Duodenal mucosa (tissue), 2 donors: ENCODE measurements around the gene ESPL1.
"Not testable (repeated sequence)": the region's sequence is repeated elsewhere in the genome, so short reads cannot be mapped to it uniquely, and the experiment has no call there.

Source experiments
- H3K27ac ChIP-seq: one replicate; pipeline ENCODE4 v1.7.0; 2013; ENCODE audit warnings: low read depth, low read length
- H3K27me3 ChIP-seq, 2 donors: one replicate each; pipeline ENCODE4 v1.7.0; 2013; ENCODE audit warnings: low read length in 2 of 2, control low read depth in 1 of 2; ENCODE audit not compliant: insufficient read depth in 2 of 2, control insufficient read depth in 1 of 2
- H3K36me3 ChIP-seq, 2 donors: one replicate each; pipeline ENCODE4 v1.7.0; 2013; ENCODE audit warnings: low read length in 2 of 2, control low read depth in 1 of 2; ENCODE audit not compliant: insufficient read depth in 2 of 2, control insufficient read depth in 1 of 2
- H3K4me1 ChIP-seq, 2 donors: one replicate each; pipeline ENCODE4 v1.7.0; 2013; ENCODE audit warnings: low read length in 2 of 2, control low read depth in 1 of 2; ENCODE audit not compliant: insufficient read depth in 2 of 2, control insufficient read depth in 1 of 2
- H3K4me3 ChIP-seq, 2 donors: one replicate each; pipeline ENCODE4 v1.7.0; 2013; ENCODE audit warnings: low read length in 2 of 2, low read depth in 1 of 2
- H3K9ac ChIP-seq, 2 donors: one replicate each; pipeline ENCODE4 v1.7.0; 2013; ENCODE audit warnings: low read length in 2 of 2, low read depth in 1 of 2
- H3K9me3 ChIP-seq, 2 donors: one replicate each; pipeline ENCODE4 v1.7.0; 2013; ENCODE audit warnings: low read length in 2 of 2, control low read depth in 1 of 2; ENCODE audit not compliant: control insufficient read depth in 1 of 2

The ESPL1 gene

GRCh38 chr12:53286448-53286847 lies 18.3 kb downstream of the ESPL1 start:
- no peak overlapping the region for H3K4me3 ChIP-seq
- no peaks in the 10 kb centered on the region for H3K9me3 ChIP-seq
- no peak overlapping the region for H3K9ac ChIP-seq
- H3K36me3 ChIP-seq: peaks cover 7 to 40% of the 10 kb centered on the region in 2 donors
- no peaks in the 10 kb centered on the region for H3K4me1 ChIP-seq
- no peaks in the 10 kb centered on the region for H3K27me3 ChIP-seq
- no peak overlapping the region for H3K27ac ChIP-seq

DNA sequence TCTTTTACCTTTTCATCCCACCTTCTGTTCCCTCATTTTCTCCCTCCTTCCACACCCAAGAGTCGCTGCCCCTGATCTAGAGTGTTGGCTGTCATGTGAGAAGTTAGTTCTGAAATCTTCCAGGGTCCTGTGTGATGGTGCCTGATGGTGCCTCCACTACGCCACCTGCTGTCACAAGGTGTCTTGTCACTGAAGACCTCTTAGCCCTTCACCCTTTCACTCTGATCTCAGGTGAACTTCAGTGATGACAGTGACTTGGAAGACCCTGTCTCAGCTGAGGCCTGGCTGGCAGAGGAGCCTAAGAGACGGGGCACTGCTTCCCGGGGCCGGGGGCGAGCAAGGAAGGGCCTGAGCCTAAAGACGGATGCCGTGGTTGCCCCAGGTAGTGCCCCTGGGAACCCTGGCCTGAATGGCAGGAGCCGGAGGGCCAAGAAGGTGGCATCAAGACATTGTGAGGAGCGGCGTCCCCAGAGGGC lies 19.7 kb downstream of the ESPL1 start:
- no peaks in the 10 kb centered on the region for H3K27me3 ChIP-seq
- no peak overlapping the region for H3K27ac ChIP-seq
- no peak overlapping the region for H3K9ac ChIP-seq
- no peak overlapping the region for H3K4me3 ChIP-seq
- H3K4me1 ChIP-seq: no peaks in the 10 kb centered on the region
- peaks cover 7 to 44% of the 10 kb centered on the region in 2 donors for H3K36me3 ChIP-seq
- H3K9me3 ChIP-seq: no peaks in the 10 kb centered on the region

DNA sequence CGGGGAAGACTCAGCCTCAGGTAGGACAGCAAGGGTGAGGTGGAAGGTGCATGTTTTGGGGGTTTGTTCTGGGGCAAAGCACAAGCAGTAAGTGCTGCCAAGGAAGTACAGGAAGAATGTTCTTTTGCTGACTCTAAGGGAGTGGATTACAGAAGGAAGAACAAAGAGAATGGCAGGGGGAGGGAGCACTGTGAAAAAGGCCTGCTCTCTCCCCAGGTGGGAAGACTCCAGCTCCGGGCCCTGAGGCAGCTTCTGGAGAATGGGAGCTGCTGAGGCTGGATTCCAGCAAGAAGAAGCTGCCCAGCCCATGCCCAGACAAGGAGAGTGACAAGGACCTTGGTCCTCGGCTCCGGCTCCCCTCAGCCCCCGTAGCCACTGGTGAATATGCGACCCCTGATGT lies 20.2 kb downstream of the ESPL1 start:
- H3K36me3 ChIP-seq: peaks cover 6 to 41% of the 10 kb centered on the region in 2 donors
- H3K4me3 ChIP-seq: no peak overlapping the region
- H3K4me1 ChIP-seq: no peaks in the 10 kb centered on the region
- H3K9ac ChIP-seq: no peak overlapping the region
- H3K27ac ChIP-seq: no peak overlapping the region
- no peaks in the 10 kb centered on the region for H3K9me3 ChIP-seq
- H3K27me3 ChIP-seq: no peaks in the 10 kb centered on the region

GRCh38 chr12:53289891-53290290 lies 21.8 kb downstream of the ESPL1 start:
- Histone ChIP-seq H3K9me3 (no peaks in the 10 kb centered on the region), H3K27ac (no peak overlapping the region), H3K4me3 (no peak overlapping the region), H3K36me3 (peaks cover 0 to 34% of the 10 kb centered on the region in 2 donors), H3K9ac (no peak overlapping the region), H3K27me3 (no peaks in the 10 kb centered on the region), H3K4me1 (peaks cover 0 to 3% of the 10 kb centered on the region in 2 donors)

DNA sequence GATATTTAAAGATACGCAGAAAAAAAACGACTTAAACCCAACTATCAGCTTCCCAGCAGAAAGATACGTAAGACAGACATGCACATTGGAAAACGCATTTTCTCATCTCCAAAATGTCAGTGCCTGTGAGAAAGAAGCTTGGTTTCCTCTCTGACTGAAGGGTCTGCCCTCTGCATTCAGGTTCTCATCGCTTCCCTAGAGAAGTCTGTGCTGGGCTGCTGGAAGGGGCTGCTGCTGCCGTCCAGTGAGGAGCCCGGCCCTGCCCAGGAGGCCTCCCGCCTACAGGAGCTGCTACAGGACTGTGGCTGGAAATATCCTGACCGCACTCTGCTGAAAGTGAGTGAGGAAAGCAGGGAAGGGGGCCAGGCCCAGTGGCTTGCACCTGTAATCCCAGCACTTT lies 22.6 kb downstream of the ESPL1 start:
- Histone ChIP-seq H3K9me3 (no peaks in the 10 kb centered on the region), H3K27me3 (no peaks in the 10 kb centered on the region), H3K27ac (no peak overlapping the region), H3K36me3 (peaks cover 0 to 34% of the 10 kb centered on the region in 2 donors), H3K4me3 (no peak overlapping the region), H3K4me1 (peaks cover 0 to 7% of the 10 kb centered on the region in 2 donors), H3K9ac (no peak overlapping the region)

GRCh38 chr12:53292426-53292825 lies 24.3 kb downstream of the ESPL1 start:
- Histone ChIP-seq H3K27ac (no peak overlapping the region), H3K4me3 (no peak overlapping the region), H3K27me3 (no peaks in the 10 kb centered on the region), H3K4me1 (peaks cover 7 to 19% of the 10 kb centered on the region in 2 donors), H3K9me3 (no peaks in the 10 kb centered on the region), H3K9ac (no peak overlapping the region), H3K36me3 (peaks cover 0 to 32% of the 10 kb centered on the region in 2 donors)

- peak within 1 kb of the TSS; percentile 89 to 100 for H3K4me3 ChIP-seq
- no peaks in the 10 kb centered on the region for H3K9me3 ChIP-seq
- no peaks in the 10 kb centered on the region for H3K27me3 ChIP-seq
- peaks cover 6 to 18% of the 10 kb centered on the region in 2 donors for H3K36me3 ChIP-seq
- H3K9ac ChIP-seq: peak within 1 kb of the TSS; percentile 94 to 100
- peak within 1 kb of the TSS; percentile 44 for H3K27ac ChIP-seq
- peaks cover 15 to 35% of the 10 kb centered on the region in 2 donors for H3K4me1 ChIP-seq
Measured at GRCh38 chr12:53295070-53295890, 27.2 kb downstream of the ESPL1 start, which contains the start of gene PFDN5. PFDN5 (plus strand) TSS chr12:53295542; CDS start chr12:53295568, 26 bp downstream.

- peaks cover 18 to 41% of the 10 kb centered on the region in 2 donors for H3K4me1 ChIP-seq
- no peaks in the 10 kb centered on the region for H3K27me3 ChIP-seq
- H3K27ac ChIP-seq: no peak overlapping the region
- peak overlapping the region; percentile 94 to 100 for H3K9ac ChIP-seq
- peak overlapping the region; percentile 89 to 100 for H3K4me3 ChIP-seq
- no peaks in the 10 kb centered on the region for H3K9me3 ChIP-seq
- H3K36me3 ChIP-seq: peaks cover 6 to 17% of the 10 kb centered on the region in 2 donors
Measured at GRCh38 chr12:53295891-53296219, 27.8 kb downstream of the ESPL1 start.

GRCh38 chr12:53297106-53297505 lies 29.0 kb downstream of the ESPL1 start:
- not testable (repeated sequence) for H3K27me3 ChIP-seq, H3K4me3 ChIP-seq, H3K9ac ChIP-seq, H3K9me3 ChIP-seq, H3K27ac ChIP-seq
- H3K36me3 ChIP-seq: peaks cover 6 to 14% of the 10 kb centered on the region in 2 donors
- peaks cover 18 to 45% of the 10 kb centered on the region in 2 donors for H3K4me1 ChIP-seq

DNA sequence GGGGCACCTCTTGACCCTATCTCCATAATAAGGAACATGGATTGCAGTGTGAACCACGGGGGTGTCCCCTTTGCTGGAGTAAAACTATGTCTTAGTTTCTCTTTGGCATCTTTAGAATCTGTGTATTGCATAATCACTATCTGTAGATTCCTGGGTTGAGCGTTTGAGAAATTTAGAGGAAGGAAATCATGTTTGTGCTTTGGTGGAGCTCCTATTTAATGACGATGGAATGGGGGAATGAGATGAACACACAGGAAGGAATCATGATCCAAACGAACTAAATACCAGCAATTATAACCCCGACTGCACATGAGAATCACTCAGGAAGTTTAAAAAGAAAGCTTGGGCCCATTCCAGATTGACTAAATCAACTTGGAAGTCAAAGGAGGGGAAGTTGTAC lies 30.1 kb downstream of the ESPL1 start:
- Histone ChIP-seq H3K27me3 (no peaks in the 10 kb centered on the region), H3K4me1 (peaks cover 18 to 45% of the 10 kb centered on the region in 2 donors), H3K36me3 (peaks cover 10 to 15% of the 10 kb centered on the region in 2 donors), H3K9me3 (no peaks in the 10 kb centered on the region), H3K27ac (no peak overlapping the region), H3K9ac (no peak overlapping the region), H3K4me3 (no peak overlapping the region)
